Endothelial cell (in vitro differentiated cells): ENCODE results near the gene WDR37. TPM values are rescaled to one million over a fixed set of nuclear protein-coding genes. Genes with fewer than 3 reads are reported as not detected.

ENCODE experiments used
- DNase-seq: peaks from one replicate; pipeline ENCODE4 v3.0.0; 2021; ENCODE audit warnings: low spot score
- H3K27ac Mint-ChIP-seq: one replicate; pipeline ENCODE4 v1.8.0; 2021; ENCODE audit warnings: mixed read lengths, inconsistent platforms; ENCODE audit not compliant: unreplicated experiment
- H3K27me3 Mint-ChIP-seq: one replicate; pipeline ENCODE4 v1.8.0; 2021; ENCODE audit warnings: mild to moderate bottlenecking, moderate library complexity, mixed read lengths, inconsistent platforms; ENCODE audit not compliant: unreplicated experiment
- H3K36me3 Mint-ChIP-seq: one replicate; pipeline ENCODE4 v1.8.0; 2021; ENCODE audit warnings: mild to moderate bottlenecking, low read depth, mixed read lengths, inconsistent platforms; ENCODE audit not compliant: unreplicated experiment
- H3K4me1 Mint-ChIP-seq: one replicate; pipeline ENCODE4 v1.8.0; 2021; ENCODE audit warnings: mild to moderate bottlenecking, mixed read lengths, inconsistent platforms; ENCODE audit not compliant: unreplicated experiment
- H3K4me3 Mint-ChIP-seq: one replicate; pipeline ENCODE4 v1.8.0; 2021; ENCODE audit warnings: mild to moderate bottlenecking, mixed read lengths, inconsistent platforms; ENCODE audit not compliant: unreplicated experiment
- H3K9me3 Mint-ChIP-seq: one replicate; pipeline ENCODE4 v1.8.0; 2021; ENCODE audit warnings: mixed read lengths, inconsistent platforms; ENCODE audit not compliant: unreplicated experiment
- total RNA-seq: library from RNA; stranded (reverse); fragmentation: NEBNext Ultra II Directional; extraction: Animal tissue kit (Norgen Biotek cat#: 25700); gene quantifications from one replicate; pipeline ENCODE4 v1.2.1, GENCODE V29; 2021; ENCODE audit not compliant: unreplicated experiment
- TF ChIP-seq, protein P1 (sequence below): fragments of 200-600 bp; sonication (generic); IDR thresholded peaks from one replicate; pipeline ENCODE4 v1.5.0; 2021; ENCODE audit warnings: antibody characterized with exemption; ENCODE audit not compliant: unreplicated experiment

WDR37 gene
- total RNA-seq, 1 donor from 2014 or later: 32.6 TPM

GRCh38 chr10:1152386-1153250, 96.4 kb downstream of the WDR37 start:
- H3K4me3 Mint-ChIP-seq: no peak overlapping the region
- no peak for DNase-seq
- H3K4me1 Mint-ChIP-seq: no peaks in the 10 kb centered on the region
- no peaks in the 10 kb centered on the region for H3K36me3 Mint-ChIP-seq
- TF ChIP-seq, protein P1, sequence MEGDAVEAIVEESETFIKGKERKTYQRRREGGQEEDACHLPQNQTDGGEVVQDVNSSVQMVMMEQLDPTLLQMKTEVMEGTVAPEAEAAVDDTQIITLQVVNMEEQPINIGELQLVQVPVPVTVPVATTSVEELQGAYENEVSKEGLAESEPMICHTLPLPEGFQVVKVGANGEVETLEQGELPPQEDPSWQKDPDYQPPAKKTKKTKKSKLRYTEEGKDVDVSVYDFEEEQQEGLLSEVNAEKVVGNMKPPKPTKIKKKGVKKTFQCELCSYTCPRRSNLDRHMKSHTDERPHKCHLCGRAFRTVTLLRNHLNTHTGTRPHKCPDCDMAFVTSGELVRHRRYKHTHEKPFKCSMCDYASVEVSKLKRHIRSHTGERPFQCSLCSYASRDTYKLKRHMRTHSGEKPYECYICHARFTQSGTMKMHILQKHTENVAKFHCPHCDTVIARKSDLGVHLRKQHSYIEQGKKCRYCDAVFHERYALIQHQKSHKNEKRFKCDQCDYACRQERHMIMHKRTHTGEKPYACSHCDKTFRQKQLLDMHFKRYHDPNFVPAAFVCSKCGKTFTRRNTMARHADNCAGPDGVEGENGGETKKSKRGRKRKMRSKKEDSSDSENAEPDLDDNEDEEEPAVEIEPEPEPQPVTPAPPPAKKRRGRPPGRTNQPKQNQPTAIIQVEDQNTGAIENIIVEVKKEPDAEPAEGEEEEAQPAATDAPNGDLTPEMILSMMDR: no peak
- H3K27ac Mint-ChIP-seq: no peak overlapping the region
- peaks cover 4% of the 10 kb centered on the region for H3K27me3 Mint-ChIP-seq
- H3K9me3 Mint-ChIP-seq: no peaks in the 10 kb centered on the region

DNA sequence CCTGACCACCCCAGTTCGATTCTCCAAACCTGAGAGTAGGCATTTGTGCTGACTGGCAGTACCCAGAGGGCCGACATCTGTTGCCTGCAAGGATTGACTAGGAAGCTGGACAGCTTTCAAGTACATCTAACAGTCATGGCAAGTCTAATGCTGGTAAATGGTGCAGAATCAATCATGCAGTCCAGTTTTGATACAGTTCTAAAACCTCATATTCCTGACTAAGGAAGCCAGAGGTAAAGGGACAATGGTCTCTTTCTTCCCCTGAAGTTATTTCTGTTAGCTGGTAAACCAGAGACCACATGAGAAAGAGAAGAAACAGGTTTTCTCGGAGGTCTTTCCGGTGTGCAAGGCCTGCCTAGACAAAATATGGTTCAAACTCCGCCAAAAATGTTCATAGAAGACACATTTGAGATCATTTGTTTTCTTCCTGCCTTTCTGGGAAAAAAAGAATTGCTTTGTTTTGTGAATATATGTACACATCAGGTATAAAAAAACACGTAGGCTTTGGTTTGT, 97.1 kb downstream of the WDR37 start:
- no peaks in the 10 kb centered on the region for H3K36me3 Mint-ChIP-seq
- no peaks in the 10 kb centered on the region for H3K4me1 Mint-ChIP-seq
- peaks cover 4% of the 10 kb centered on the region for H3K27me3 Mint-ChIP-seq
- H3K27ac Mint-ChIP-seq: no peak overlapping the region
- TF ChIP-seq, protein P1: no peak
- DNase-seq: no peak
- no peaks in the 10 kb centered on the region for H3K9me3 Mint-ChIP-seq
- H3K4me3 Mint-ChIP-seq: no peak overlapping the region

GRCh38 chr10:1153805-1154351, 97.7 kb downstream of the WDR37 start:
- Mint-ChIP-seq H3K4me1 (no peaks in the 10 kb centered on the region), H3K27ac (no peak overlapping the region), H3K9me3 (no peaks in the 10 kb centered on the region), H3K36me3 (no peaks in the 10 kb centered on the region), H3K27me3 (peaks cover 4% of the 10 kb centered on the region), H3K4me3 (no peak overlapping the region)
- DNase-seq: no peak
- TF ChIP-seq, protein P1: no peak

- no peaks in the 10 kb centered on the region for H3K9me3 Mint-ChIP-seq
- TF ChIP-seq, protein P1: no peak
These were observed 98.5 kb downstream of the WDR37 start for GRCh38 chr10:1154531-1155295.

More at GRCh38 chr10:1154531-1155295, 98.5 kb downstream of the WDR37 start:
- Mint-ChIP-seq H3K36me3 (no peaks in the 10 kb centered on the region), H3K4me1 (no peaks in the 10 kb centered on the region), H3K4me3 (no peak overlapping the region), H3K27me3 (peaks cover 5% of the 10 kb centered on the region), H3K27ac (no peak overlapping the region)
- DNase-seq: no peak
